Endodermal cell (in vitro differentiated cells): ENCODE results near the gene EFEMP2. TPM values are rescaled to one million over a fixed set of nuclear protein-coding genes. Genes with fewer than 3 reads are reported as not detected.

Experiments
- DNase-seq: peaks from one replicate; pipeline ENCODE4 v3.0.0-alpha.2; 2017
- H3K27ac ChIP-seq: 2 replicates; pipeline ENCODE4 v1.5.1; 2013; ENCODE audit warnings: mild to moderate bottlenecking, low read depth, low read length, moderate library complexity
- H3K27me3 ChIP-seq: 2 replicates; pipeline ENCODE4 v1.6.1; 2013; ENCODE audit warnings: mild to moderate bottlenecking, low read length, moderate library complexity; ENCODE audit not compliant: insufficient read depth, control insufficient read depth, poor library complexity, severe bottlenecking
- H3K36me3 ChIP-seq: 2 replicates; pipeline ENCODE4 v1.7.0; 2013; ENCODE audit warnings: mild to moderate bottlenecking, low read length, moderate library complexity; ENCODE audit not compliant: control insufficient read depth, insufficient read depth
- H3K4me1 ChIP-seq: one replicate; pipeline ENCODE4 v1.7.0; 2013; ENCODE audit warnings: low read length; ENCODE audit not compliant: control insufficient read depth, insufficient read depth
- H3K4me3 ChIP-seq: 2 replicates; pipeline ENCODE4 v1.5.1; 2013; ENCODE audit warnings: mild to moderate bottlenecking, low read length, moderate library complexity
- H3K9ac ChIP-seq: 2 replicates; pipeline ENCODE4 v1.6.1; 2013; ENCODE audit warnings: mild to moderate bottlenecking, low read length, moderate library complexity; ENCODE audit not compliant: poor library complexity, severe bottlenecking; ENCODE audit errors: extremely low read depth
- H3K9me3 ChIP-seq: 2 replicates; pipeline ENCODE4 v1.6.1; 2013; ENCODE audit warnings: mild to moderate bottlenecking, low read length, moderate library complexity; ENCODE audit not compliant: control insufficient read depth
- H3K27ac Mint-ChIP-seq: 2 replicates; pipeline ENCODE4 v1.8.0; 2020; ENCODE audit warnings: mixed read lengths
- H3K27me3 Mint-ChIP-seq: 2 replicates; pipeline ENCODE4 v1.8.0; 2021; ENCODE audit warnings: mild to moderate bottlenecking, mixed read lengths; ENCODE audit not compliant: insufficient read depth
- H3K36me3 Mint-ChIP-seq: 2 replicates; pipeline ENCODE4 v1.8.0; 2020; ENCODE audit warnings: low read depth, mixed read lengths
- H3K4me1 Mint-ChIP-seq: 2 replicates; pipeline ENCODE4 v1.8.0; 2020; ENCODE audit warnings: mixed read lengths
- H3K4me3 Mint-ChIP-seq: 2 replicates; pipeline ENCODE4 v1.8.0; 2020; ENCODE audit warnings: mild to moderate bottlenecking, moderate library complexity, mixed read lengths
- H3K9me3 Mint-ChIP-seq: 2 replicates; pipeline ENCODE4 v1.8.0; 2020; ENCODE audit warnings: mild to moderate bottlenecking, mixed read lengths
- WGBS, 2 experiments: methylation state at CpG; one replicate each; pipeline versions ENCODE4 v1.1.5 to v1.1.7; 2013; ENCODE audit warnings: missing lambda C conversion rate in 2 of 2, mixed read lengths in 1 of 2; ENCODE audit not compliant: insufficient coverage in 1 of 2, insufficient read length in 1 of 2; 5-methylcytosine and 5-hydroxymethylcytosine counted together
- total RNA-seq, 2 donors: library from RNA; stranded (reverse); fragmentation: NEBNext Ultra II Directional in 1 of 2; extraction: Animal tissue kit (Norgen Biotek cat#: 25700) in 1 of 2; gene quantifications; 2 replicates in 1 of 2; 3 replicates in 1 of 2; pipeline ENCODE4 v1.2.1, GENCODE V29; 2021
- TF ChIP-seq, protein P1 (sequence below): fragments of 200-600 bp; sonication (generic); conservative IDR thresholded peaks from 2 replicates; pipeline ENCODE4 v1.5.0; 2021; ENCODE audit warnings: antibody characterized with exemption, mild to moderate bottlenecking

The EFEMP2 gene
- total RNA-seq, 2 donors from 2014 or later: 84.5 to 99.6 TPM

DNA sequence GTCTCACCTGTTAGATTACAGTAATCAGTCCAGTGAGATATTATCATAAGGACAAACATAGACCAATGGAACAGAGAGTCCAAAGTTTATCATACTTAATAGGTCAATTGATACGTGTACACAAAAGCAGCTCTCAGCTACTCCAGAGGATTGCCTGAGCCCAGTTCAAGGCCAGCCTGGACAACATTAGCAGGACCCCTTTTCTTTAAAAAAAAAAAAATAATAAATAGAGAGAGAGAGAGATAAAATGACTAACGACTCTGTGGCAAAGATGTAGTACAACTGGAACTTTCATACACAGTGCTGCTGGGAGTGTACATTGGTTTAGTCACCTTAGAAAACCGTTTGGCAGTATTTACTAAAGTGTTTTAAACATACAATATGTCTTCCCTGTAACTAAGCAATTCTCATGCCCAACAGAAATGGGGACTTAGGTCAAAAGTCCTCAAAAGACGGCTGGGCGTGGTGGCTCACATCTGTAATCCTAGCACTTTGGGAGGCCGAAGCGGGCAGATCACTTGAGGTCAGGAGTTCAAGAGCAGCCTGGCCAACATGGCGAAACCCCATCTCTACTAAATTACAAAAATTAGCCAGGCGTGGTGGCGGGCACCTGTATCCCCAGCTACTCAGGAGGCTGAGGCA lies 28.2 kb downstream of the EFEMP2 start:
- H3K4me1 ChIP-seq: peaks cover 5% of the 10 kb centered on the region
- no peak overlapping the region for H3K9ac ChIP-seq
- peaks cover 4% of the 10 kb centered on the region for H3K4me1 Mint-ChIP-seq
- peaks cover 12% of the 10 kb centered on the region for H3K27me3 Mint-ChIP-seq
- no peaks in the 10 kb centered on the region for H3K27me3 ChIP-seq
- no peaks in the 10 kb centered on the region for H3K36me3 Mint-ChIP-seq
- no peak overlapping the region for H3K4me3 ChIP-seq
- TF ChIP-seq, protein P1, sequence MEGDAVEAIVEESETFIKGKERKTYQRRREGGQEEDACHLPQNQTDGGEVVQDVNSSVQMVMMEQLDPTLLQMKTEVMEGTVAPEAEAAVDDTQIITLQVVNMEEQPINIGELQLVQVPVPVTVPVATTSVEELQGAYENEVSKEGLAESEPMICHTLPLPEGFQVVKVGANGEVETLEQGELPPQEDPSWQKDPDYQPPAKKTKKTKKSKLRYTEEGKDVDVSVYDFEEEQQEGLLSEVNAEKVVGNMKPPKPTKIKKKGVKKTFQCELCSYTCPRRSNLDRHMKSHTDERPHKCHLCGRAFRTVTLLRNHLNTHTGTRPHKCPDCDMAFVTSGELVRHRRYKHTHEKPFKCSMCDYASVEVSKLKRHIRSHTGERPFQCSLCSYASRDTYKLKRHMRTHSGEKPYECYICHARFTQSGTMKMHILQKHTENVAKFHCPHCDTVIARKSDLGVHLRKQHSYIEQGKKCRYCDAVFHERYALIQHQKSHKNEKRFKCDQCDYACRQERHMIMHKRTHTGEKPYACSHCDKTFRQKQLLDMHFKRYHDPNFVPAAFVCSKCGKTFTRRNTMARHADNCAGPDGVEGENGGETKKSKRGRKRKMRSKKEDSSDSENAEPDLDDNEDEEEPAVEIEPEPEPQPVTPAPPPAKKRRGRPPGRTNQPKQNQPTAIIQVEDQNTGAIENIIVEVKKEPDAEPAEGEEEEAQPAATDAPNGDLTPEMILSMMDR: no peak
- 93% methylated on average over 9 to 10 of the region's 10 CpGs for WGBS, 2 experiments
- H3K27ac Mint-ChIP-seq: no peak overlapping the region
- no peaks in the 10 kb centered on the region for H3K36me3 ChIP-seq
- DNase-seq: no peak
- no peak overlapping the region for H3K27ac ChIP-seq
- H3K4me3 Mint-ChIP-seq: no peak overlapping the region
- no peaks in the 10 kb centered on the region for H3K9me3 ChIP-seq
- no peaks in the 10 kb centered on the region for H3K9me3 Mint-ChIP-seq

DNA sequence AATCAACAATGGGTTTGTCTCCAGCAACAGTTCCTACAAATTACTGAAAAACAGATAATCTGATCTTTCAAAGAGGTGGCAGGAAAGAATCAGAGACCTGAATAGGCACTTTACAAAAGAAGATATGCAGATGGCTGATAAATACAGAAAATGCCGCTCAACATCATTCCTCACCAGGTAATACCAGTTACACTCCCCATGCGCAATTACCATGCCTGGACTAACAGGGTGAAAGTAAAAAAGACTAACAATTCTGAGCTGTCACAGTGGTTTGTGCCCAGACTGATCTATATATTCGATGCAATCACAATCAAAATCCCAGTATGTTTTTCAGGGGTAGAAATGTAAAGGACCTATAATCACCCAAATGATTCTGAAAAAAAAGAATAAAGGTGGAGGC lies 28.8 kb downstream of the EFEMP2 start:
- no peaks in the 10 kb centered on the region for H3K36me3 Mint-ChIP-seq
- no peak overlapping the region for H3K27ac ChIP-seq
- H3K27ac Mint-ChIP-seq: no peak overlapping the region
- DNase-seq: no peak
- H3K4me1 Mint-ChIP-seq: peaks cover 4% of the 10 kb centered on the region
- no peaks in the 10 kb centered on the region for H3K36me3 ChIP-seq
- no peaks in the 10 kb centered on the region for H3K9me3 Mint-ChIP-seq
- H3K4me3 ChIP-seq: peak overlapping the region; percentile 51
- 82 to 96% methylated on average over 3 of the region's 3 CpGs for WGBS, 2 experiments
- H3K27me3 Mint-ChIP-seq: peaks cover 12% of the 10 kb centered on the region
- H3K4me3 Mint-ChIP-seq: no peak overlapping the region
- H3K27me3 ChIP-seq: no peaks in the 10 kb centered on the region
- H3K9ac ChIP-seq: no peak overlapping the region
- TF ChIP-seq, protein P1: no peak
- H3K4me1 ChIP-seq: peaks cover 5% of the 10 kb centered on the region
- no peaks in the 10 kb centered on the region for H3K9me3 ChIP-seq

DNA sequence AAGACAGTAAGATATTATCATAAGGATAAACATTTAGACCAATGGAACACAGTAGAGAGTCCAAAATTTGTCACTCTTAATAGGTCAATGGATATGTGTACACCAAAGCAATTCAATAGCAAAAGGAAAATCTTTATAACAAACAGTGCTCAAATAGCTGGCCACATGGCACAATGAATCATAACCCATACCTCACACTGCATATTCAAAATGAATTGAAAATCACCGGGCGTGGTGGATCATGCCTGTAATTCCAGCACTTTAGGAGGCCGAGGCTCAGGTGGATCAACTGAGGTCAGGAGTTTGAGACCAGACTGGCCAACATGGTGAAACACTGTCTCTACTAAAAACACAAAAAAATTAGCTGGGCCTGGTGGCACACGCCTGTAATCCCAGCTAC lies 30.5 kb downstream of the EFEMP2 start:
- Histone ChIP-seq H3K27ac (no peak overlapping the region), H3K4me3 (no peak overlapping the region), H3K4me1 (peaks cover 5% of the 10 kb centered on the region), H3K27me3 (no peaks in the 10 kb centered on the region), H3K9ac (no peak overlapping the region), H3K36me3 (no peaks in the 10 kb centered on the region), H3K9me3 (no peaks in the 10 kb centered on the region)
- Mint-ChIP-seq H3K36me3 (no peaks in the 10 kb centered on the region), H3K27ac (no peak overlapping the region), H3K4me3 (no peak overlapping the region), H3K4me1 (peaks cover 4% of the 10 kb centered on the region), H3K9me3 (peaks cover 2% of the 10 kb centered on the region), H3K27me3 (peaks cover 6% of the 10 kb centered on the region)
- TF ChIP-seq, protein P1: no peak
- DNase-seq: no peak
- 94 to 100% methylated on average over 4 of the region's 4 CpGs for WGBS, 2 experiments
